B cell (primary cell): ENCODE data around the gene MYCN. TPM values are rescaled to one million over a fixed set of nuclear protein-coding genes. Genes with fewer than 3 reads are reported as not detected.

Experiments used
- ATAC-seq: fragments of 200-7000 bp; cut with Tn5 transposase; one replicate; pipeline ENCODE4 v1.10.0; 2021; ENCODE audit warnings: low read depth, mild to moderate bottlenecking, moderate number of reproducible peaks, moderate library complexity
- CTCF ChIA-PET: fragments of 350-600 bp; sonication (Branson Sonifier 250); formaldehyde crosslinking; loops from one replicate; lab custom pipeline; 2021; ENCODE audit warnings: antibody characterized with exemption, inconsistent platforms; lab: Charles Lee
- POLR2A ChIA-PET: fragments of 350-600 bp; sonication (Branson Sonifier 250); formaldehyde crosslinking; loops from one replicate; lab custom pipeline; 2021; ENCODE audit warnings: antibody characterized with exemption; lab: Charles Lee
- DNase-seq: peaks from one replicate; pipeline ENCODE4 v3.0.0; 2013
- H2AFZ ChIP-seq: 2 replicates; pipeline ENCODE4 v1.6.1; 2012; ENCODE audit warnings: mild to moderate bottlenecking, low read depth, low read length; ENCODE audit not compliant: insufficient read depth, poor library complexity, severe bottlenecking
- H3K27ac ChIP-seq, 2 donors: 1 replicate in 1 of 2; 2 replicates in 1 of 2; pipeline ENCODE4 v1.5.1; 2012 to 2013; ENCODE audit warnings: low read length in 2 of 2, mild to moderate bottlenecking in 2 of 2, moderate library complexity in 1 of 2
- H3K27me3 ChIP-seq, 4 experiments: fragments of 200-600 bp in 1 of 4; sonication (generic) in 1 of 4; replicated peaks in 1 of 4; 1 replicate in 2 of 4; 2 replicates in 2 of 4; pipeline versions ENCODE4 v1.6.1 to v1.7.0; 2013 to 2016; ENCODE audit warnings: low read length in 3 of 4, mild to moderate bottlenecking in 2 of 4, mixed read lengths in 1 of 4, moderate library complexity in 1 of 4; ENCODE audit not compliant: insufficient read depth in 4 of 4, control insufficient read depth in 3 of 4; ENCODE audit errors: control extremely low read depth in 1 of 4
- H3K36me3 ChIP-seq, 2 experiments: replicated peaks in 1 of 2; 1 replicate in 1 of 2; 2 replicates in 1 of 2; pipeline versions ENCODE4 v1.6.1 to v1.7.1; 2013; ENCODE audit warnings: low read length in 1 of 2; ENCODE audit not compliant: insufficient read depth in 2 of 2, control insufficient read depth in 1 of 2; ENCODE audit errors: control extremely low read depth in 1 of 2, extremely low read depth in 1 of 2
- H3K4me1 ChIP-seq, 2 donors: fragments of 200-600 bp in 1 of 2; sonication (generic) in 1 of 2; 1 replicate in 1 of 2; 2 replicates in 1 of 2; pipeline versions ENCODE4 v1.5.1 to v1.6.1; 2013 to 2017; ENCODE audit warnings: low read length in 2 of 2; ENCODE audit not compliant: control insufficient read depth in 2 of 2, insufficient read depth in 2 of 2
- H3K4me2 ChIP-seq: replicated peaks from 2 replicates; pipeline ENCODE3; 2012; ENCODE audit warnings: mild to moderate bottlenecking, low read depth, low read length; ENCODE audit not compliant: poor library complexity, severe bottlenecking
- H3K4me3 ChIP-seq, 5 experiments: fragments of 200-600 bp in 1 of 5; sonication (generic) in 1 of 5; 1 replicate in 3 of 5; 2 replicates in 2 of 5; pipeline versions ENCODE4 v1.5.1 to v1.7.0; 2011 to 2016; ENCODE audit warnings: low read length in 4 of 5, mild to moderate bottlenecking in 4 of 5, low read depth in 2 of 5, control low read depth in 1 of 5, moderate library complexity in 1 of 5; ENCODE audit not compliant: insufficient read depth in 1 of 5; ENCODE audit errors: control extremely low read depth in 1 of 5, extremely low read depth in 1 of 5
- H3K79me2 ChIP-seq: fragments of 200-600 bp; sonication (generic); one replicate; pipeline ENCODE4 v1.6.0; 2016; ENCODE audit warnings: low read length; ENCODE audit not compliant: control insufficient read depth, insufficient read depth
- H3K9ac ChIP-seq: fragments of 200-600 bp; sonication (generic); 2 replicates; pipeline ENCODE4 v1.6.1; 2017; ENCODE audit warnings: mild to moderate bottlenecking, low read length, moderate library complexity
- H3K9me3 ChIP-seq, 3 donors: one replicate each; pipeline versions ENCODE4 v1.6.1 to v1.7.1; 2013; ENCODE audit warnings: low read length in 2 of 3; ENCODE audit not compliant: control insufficient read depth in 2 of 3, insufficient read depth in 1 of 3; ENCODE audit errors: control extremely low read depth in 1 of 3
- H4K20me1 ChIP-seq: 2 replicates; pipeline ENCODE4 v1.6.0; 2012; ENCODE audit warnings: mild to moderate bottlenecking, low read length; ENCODE audit not compliant: insufficient read depth, control insufficient read depth, poor library complexity, severe bottlenecking
- H3K27ac Mint-ChIP-seq: one replicate; pipeline ENCODE4 v1.8.0; 2021; ENCODE audit warnings: mixed read lengths
- H3K27me3 Mint-ChIP-seq: one replicate; pipeline ENCODE4 v1.8.0; 2021; ENCODE audit warnings: mixed read lengths
- H3K4me1 Mint-ChIP-seq: one replicate; pipeline ENCODE4 v1.8.0; 2021; ENCODE audit warnings: mixed read lengths
- H3K4me3 Mint-ChIP-seq: one replicate; pipeline ENCODE4 v1.8.0; 2021; ENCODE audit warnings: mixed read lengths
- H3K9me3 Mint-ChIP-seq: one replicate; pipeline ENCODE4 v1.8.0; 2022; ENCODE audit warnings: mixed read lengths; ENCODE audit not compliant: insufficient read depth
- EZH2 ChIP-seq: IDR thresholded peaks from 2 replicates; pipeline ENCODE4 v1.6.1; 2012; ENCODE audit warnings: borderline replicate concordance, low read depth, mild to moderate bottlenecking, moderate library complexity, low read length; ENCODE audit not compliant: insufficient read depth, poor library complexity, severe bottlenecking
- WGBS: methylation state at CpG from one replicate; pipeline ENCODE4 v1.1.5; 2013; ENCODE audit warnings: missing lambda C conversion rate; ENCODE audit not compliant: insufficient coverage; 5-methylcytosine and 5-hydroxymethylcytosine counted together
- intact Hi-C: fragments of 100-400 bp; cut with micrococcal nuclease; formaldehyde crosslinking; loops from one replicate; pipeline ENCODE4 v1.10.0; 2022
- polyA plus RNA-seq: library from polyadenylated mRNA; depleted of rRNA; stranded (reverse); fragments of >200 nt; gene quantifications from 2 replicates; pipeline ENCODE4 v1.2.3, GENCODE V29; 2012
- total RNA-seq, 2 donors: library from RNA; stranded (reverse); fragments of 120-200 nt in 1 of 2; gene quantifications; 1 replicate in 1 of 2; 2 replicates in 1 of 2; pipeline versions ENCODE4 v1.2.3 to v1.2.4, GENCODE V29; 2013 to 2022
- TF ChIP-seq, protein P1 (sequence below): fragments of 200-600 bp; IDR thresholded peaks from one replicate; pipeline ENCODE4 v1.8.0; 2022; ENCODE audit warnings: antibody characterized with exemption, mild to moderate bottlenecking

MYCN gene
- total and polyA plus RNA-seq, 2 donors (not counting 1 experiment from before 2014, with no cell fraction given), result not detected

DNA sequence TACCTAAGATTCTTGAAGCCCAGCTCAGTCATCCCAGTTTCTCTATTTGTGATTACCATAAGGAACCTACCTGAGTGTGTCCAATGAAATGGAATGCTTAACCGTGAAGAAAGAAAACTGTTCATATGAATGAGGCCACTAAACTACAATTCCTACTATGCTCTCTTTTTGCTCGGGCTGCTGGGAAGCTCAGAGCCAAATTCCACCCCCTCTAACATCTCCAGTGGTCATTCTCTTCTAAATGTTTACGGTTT, 8.3 kb downstream of the MYCN start:
- peaks cover 0 to 10% (median 4%) of the 10 kb centered on the region in 4 experiments for H3K27me3 ChIP-seq
- Mint-ChIP-seq H3K4me1 (peaks cover under 1% of the 10 kb centered on the region), H3K27me3 (peaks cover 34% of the 10 kb centered on the region), H3K9me3 (no peaks in the 10 kb centered on the region), H3K4me3 (no peak overlapping the region), H3K27ac (no peak overlapping the region)
- WGBS, result 100% methylated on average over 1 of the region's 3 CpGs
- H2AFZ ChIP-seq, result no peak overlapping the region
- H3K9ac ChIP-seq, result no peak overlapping the region
- no peak for TF ChIP-seq EZH2
- TF ChIP-seq, protein P1, sequence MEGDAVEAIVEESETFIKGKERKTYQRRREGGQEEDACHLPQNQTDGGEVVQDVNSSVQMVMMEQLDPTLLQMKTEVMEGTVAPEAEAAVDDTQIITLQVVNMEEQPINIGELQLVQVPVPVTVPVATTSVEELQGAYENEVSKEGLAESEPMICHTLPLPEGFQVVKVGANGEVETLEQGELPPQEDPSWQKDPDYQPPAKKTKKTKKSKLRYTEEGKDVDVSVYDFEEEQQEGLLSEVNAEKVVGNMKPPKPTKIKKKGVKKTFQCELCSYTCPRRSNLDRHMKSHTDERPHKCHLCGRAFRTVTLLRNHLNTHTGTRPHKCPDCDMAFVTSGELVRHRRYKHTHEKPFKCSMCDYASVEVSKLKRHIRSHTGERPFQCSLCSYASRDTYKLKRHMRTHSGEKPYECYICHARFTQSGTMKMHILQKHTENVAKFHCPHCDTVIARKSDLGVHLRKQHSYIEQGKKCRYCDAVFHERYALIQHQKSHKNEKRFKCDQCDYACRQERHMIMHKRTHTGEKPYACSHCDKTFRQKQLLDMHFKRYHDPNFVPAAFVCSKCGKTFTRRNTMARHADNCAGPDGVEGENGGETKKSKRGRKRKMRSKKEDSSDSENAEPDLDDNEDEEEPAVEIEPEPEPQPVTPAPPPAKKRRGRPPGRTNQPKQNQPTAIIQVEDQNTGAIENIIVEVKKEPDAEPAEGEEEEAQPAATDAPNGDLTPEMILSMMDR, result no peak
- H3K4me2 ChIP-seq, result no peak overlapping the region
- no peaks in the 10 kb centered on the region for H3K36me3 ChIP-seq
- no peaks in the 10 kb centered on the region for H3K4me1 ChIP-seq
- H3K9me3 ChIP-seq, result no peaks in the 10 kb centered on the region
- H3K4me3 ChIP-seq, result no peak overlapping the region
- ChIA-PET CTCF (no interaction called here), POLR2A (no interaction called here)
- DNase-seq (no peak), ATAC-seq (no peak)
- no peaks in the 10 kb centered on the region for H4K20me1 ChIP-seq
- H3K79me2 ChIP-seq, result no peaks in the 10 kb centered on the region
- intact Hi-C loops, result no loop called here
- no peak overlapping the region for H3K27ac ChIP-seq

DNA sequence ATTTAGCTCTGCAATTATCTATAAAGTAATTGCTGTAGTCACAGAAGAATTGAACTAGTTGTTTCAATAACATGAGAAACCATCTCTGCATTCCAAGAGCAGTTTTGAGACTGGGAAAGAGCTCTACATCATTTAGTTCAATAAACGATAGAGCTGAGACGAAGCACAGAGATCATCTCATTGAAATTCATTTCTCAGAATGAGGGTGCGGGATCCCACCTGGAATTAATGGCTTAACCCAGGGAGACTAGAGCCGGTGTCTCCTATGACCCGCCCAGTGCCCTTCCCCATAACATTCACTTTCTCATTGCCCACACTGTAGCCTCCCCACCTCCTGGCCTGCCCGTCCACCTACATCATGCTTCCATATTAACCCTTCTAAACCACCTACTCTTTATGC, 8.8 kb downstream of the MYCN start:
- Mint-ChIP-seq H3K4me3 (no peak overlapping the region), H3K27me3 (peaks cover 30% of the 10 kb centered on the region), H3K4me1 (no peaks in the 10 kb centered on the region), H3K27ac (no peak overlapping the region), H3K9me3 (no peaks in the 10 kb centered on the region)
- Histone ChIP-seq H3K79me2 (no peaks in the 10 kb centered on the region), H4K20me1 (no peaks in the 10 kb centered on the region), H3K27me3 (peaks cover 0 to 8% (median 1%) of the 10 kb centered on the region in 4 experiments), H3K27ac (no peak overlapping the region), H3K36me3 (no peaks in the 10 kb centered on the region), H2AFZ (no peak overlapping the region), H3K4me1 (no peaks in the 10 kb centered on the region), H3K4me3 (no peak overlapping the region), H3K4me2 (no peak overlapping the region), H3K9me3 (no peaks in the 10 kb centered on the region), H3K9ac (no peak overlapping the region)
- intact Hi-C loops, result no loop called here
- ChIA-PET POLR2A (no interaction called here), CTCF (no interaction called here)
- no peak for DNase-seq
- no peak for ATAC-seq
- 92% methylated on average over 6 of the region's 6 CpGs for WGBS
- TF ChIP-seq, protein P1, result no peak
- no peak for TF ChIP-seq EZH2
